K562 (cell line): Measurements from ENCODE around the gene HMGCL. TPM values are rescaled to one million over a fixed set of nuclear protein-coding genes. Genes with fewer than 3 reads are reported as not detected.
A peak's percentile ranks its signal among the peaks of the same experiment; 100 is the strongest.

Experiments used
- ARHGAP35 ChIP-seq: fragments of 450-650 bp; IDR thresholded peaks from 2 replicates; pipeline ENCODE4 v1.6.1; 2018; ENCODE audit not compliant: partially characterized antibody
- ARID2 ChIP-seq: fragments of 450-650 bp; IDR thresholded peaks from 2 replicates; pipeline ENCODE4 v1.6.1; 2017; ENCODE audit warnings: antibody characterized with exemption, mild to moderate bottlenecking
- E2F8 ChIP-seq: fragments of 450-650 bp; IDR thresholded peaks from 2 replicates; pipeline ENCODE4 v1.7.1; 2018; ENCODE audit warnings: mild to moderate bottlenecking, low read depth; ENCODE audit not compliant: partially characterized antibody
- ETS1 ChIP-seq: conservative IDR thresholded peaks from 2 replicates; pipeline ENCODE4 v1.6.1; 2011; ENCODE audit warnings: low read depth, mild to moderate bottlenecking, low read length; ENCODE audit not compliant: control insufficient read depth
- FOSL1 ChIP-seq: fragments of 200-800 bp; sonication (Bioruptor generic); conservative IDR thresholded peaks from 2 replicates; pipeline ENCODE4 v1.6.1; 2016; ENCODE audit warnings: missing genetic modification characterization, missing compliant biosample characterization
- FOXM1 ChIP-seq, 2 experiments: fragments of 450-650 bp in 1 of 2; sonication (generic) in 1 of 2; formaldehyde crosslinking in 1 of 2; IDR thresholded peaks; 2 replicates each; pipeline versions ENCODE4 v1.6.1 to v1.9.0; 2017 to 2022; ENCODE audit warnings: low read depth in 2 of 2, mild to moderate bottlenecking in 2 of 2, missing genetic modification reagents in 1 of 2, moderate library complexity in 1 of 2
- GABPA ChIP-seq: fragments of 200-800 bp; sonication (Bioruptor generic); conservative IDR thresholded peaks from 2 replicates; pipeline ENCODE4 v1.6.1; 2016; ENCODE audit warnings: low read depth, missing genetic modification characterization, missing compliant biosample characterization
- GMEB1 ChIP-seq: fragments of 250-450 bp; sonication (Bioruptor Pico); IDR thresholded peaks from 2 replicates; pipeline ENCODE4 v1.4.0; 2020; ENCODE audit warnings: mild to moderate bottlenecking
- HMGN3 ChIP-seq: IDR thresholded peaks from 2 replicates; pipeline ENCODE4 v1.6.1; 2011; ENCODE audit warnings: borderline replicate concordance, low read depth, mild to moderate bottlenecking, mixed read lengths, low read length; ENCODE audit not compliant: insufficient read length; ENCODE audit errors: extremely low read depth
- JUNB ChIP-seq: fragments of 450-650 bp; formaldehyde crosslinking; conservative IDR thresholded peaks from 2 replicates; pipeline ENCODE4 v1.4.0; 2020; ENCODE audit warnings: mild to moderate bottlenecking
- MTA3 ChIP-seq: fragments of 450-650 bp; formaldehyde crosslinking; IDR thresholded peaks from 2 replicates; pipeline ENCODE4 v1.6.1; 2017; ENCODE audit warnings: mild to moderate bottlenecking, borderline replicate concordance
- POLR2AphosphoS2 ChIP-seq: IDR thresholded peaks from 2 replicates; pipeline ENCODE4 v1.6.1; 2012; ENCODE audit warnings: low read length, improper control_type of control experiment
- POLR2B ChIP-seq: fragments of 450-650 bp; IDR thresholded peaks from 2 replicates; pipeline ENCODE4 v1.6.1; 2018; ENCODE audit warnings: low read depth; ENCODE audit not compliant: partially characterized antibody
- SIN3A ChIP-seq, 2 experiments: fragments of 150-350 bp in 1 of 2; IDR thresholded peaks; 2 replicates each; pipeline ENCODE4 v1.6.1; 2011 to 2016; ENCODE audit warnings: borderline replicate concordance in 2 of 2, low read depth in 2 of 2, low read length in 2 of 2, mild to moderate bottlenecking in 2 of 2, moderate library complexity in 2 of 2; ENCODE audit not compliant: control insufficient read depth in 1 of 2
- SREBF2 ChIP-seq: sonication (generic); formaldehyde crosslinking; IDR thresholded peaks from 2 replicates; pipeline ENCODE4 v1.4.0; 2020; ENCODE audit warnings: mild to moderate bottlenecking, missing genetic modification reagents
- SRF ChIP-seq, 2 experiments: fragments of 250-450, 450-650 bp in 1 of 2; sonication (Bioruptor Pico) in 1 of 2; sonication (generic) in 1 of 2; formaldehyde crosslinking; IDR thresholded peaks; 2 replicates each; pipeline versions ENCODE4 v1.5.0 to v1.5.1; 2020 to 2022; ENCODE audit warnings: mild to moderate bottlenecking in 1 of 2, missing genetic modification reagents in 1 of 2
- TRIM24 ChIP-seq, 2 experiments: fragments of 450-650 bp; IDR thresholded peaks; 2 replicates each; pipeline ENCODE4 v1.6.1; 2016
- ZNF232 ChIP-seq: sonication (generic); formaldehyde crosslinking; IDR thresholded peaks from 2 replicates; pipeline ENCODE4 v1.8.0; 2022; ENCODE audit warnings: mild to moderate bottlenecking, missing genetic modification reagents
- polyA plus RNA-seq, 8 experiments: library from polyadenylated mRNA; depleted of rRNA in 4 of 8; stranded (reverse) in 5 of 8; unstranded in 3 of 8; fragments of >200 nt; fragmentation: Nextera tagmentation in 2 of 8; fragmentation: Illumina TruSeq in 1 of 8; extraction: Ambion mirVana in 2 of 8; extraction: Trizol in 1 of 8; gene quantifications; 2 replicates each; pipeline versions ENCODE4 v1.2.1 to v1.2.3, GENCODE V29; 2011 to 2014; ENCODE audit warnings: inconsistent platforms in 1 of 8, missing spikeins in 1 of 8
- total RNA-seq, 7 experiments: library from RNA; depleted of rRNA in 6 of 7; stranded (reverse); fragments of >200 nt in 6 of 7; fragmentation: Illumina TruSeq in 2 of 7; extraction: Trizol in 2 of 7; gene quantifications; 2 replicates each; pipeline versions ENCODE4 v1.2.1 to v1.2.3, GENCODE V29; 2011 to 2021; ENCODE audit warnings: low replicate concordance in 1 of 7
- TF ChIP-seq, protein P1 (sequence below): fragments of 250-450 bp; sonication (Bioruptor Pico); IDR thresholded peaks from 2 replicates; pipeline ENCODE4 v1.4.0; 2020

Gene HMGCL
- total and polyA plus RNA-seq, 9 of the 15 experiments (the other 6 are each of a cell fraction or from before 2014, with no cell fraction given), result 18.0 to 82.2 (median 24.2) TPM

- TF ChIP-seq FOXM1 (IDR thresholded peaks at IDR 0.05; ENCODE audit: low read depth) (peak; percentile 43; the same call in 1 of the 2 replicates), FOXM1 (CRISPR knock-in tag; IDR thresholded peaks at IDR 0.05; ENCODE audit: low read depth) (no peak), SREBF2 (no peak), ETS1 (peak; percentile 81; the same call in 1 of the 2 replicates), POLR2B (peak; percentile 71), ZNF232 (CRISPR knock-in tag) (peak; percentile 86; the same call in 1 of the 2 replicates), SRF (CRISPR knock-in tag; IDR thresholded peaks at IDR 0.05) (no peak; a peak in 1 of 4 replicates), FOSL1 (tag) (peak; percentile 54), MTA3 (peak; percentile 99), POLR2AphosphoS2 (peak; percentile 89; the same call in 1 of the 2 replicates), HMGN3 (peak; percentile 85), ARHGAP35 (peak; percentile 21), TRIM24 (IDR thresholded peaks at IDR 0.05) (peak in 1 of 2 experiments; percentile 34; a peak in 2 of 4 replicates), E2F8 (peak; percentile 72), JUNB (no peak; the same call in 1 of the 2 replicates), ARID2 (no peak), GMEB1 (CRISPR knock-in tag) (peak; percentile 78), GABPA (peak; percentile 91), SIN3A (IDR thresholded peaks at IDR 0.05; ENCODE audit: borderline replicate concordance in 2 of 2, control insufficient read depth in 1 of 2, low read depth in 2 of 2, low read length in 2 of 2) (peak; percentile 71 to 88)
- TF ChIP-seq, protein P1, sequence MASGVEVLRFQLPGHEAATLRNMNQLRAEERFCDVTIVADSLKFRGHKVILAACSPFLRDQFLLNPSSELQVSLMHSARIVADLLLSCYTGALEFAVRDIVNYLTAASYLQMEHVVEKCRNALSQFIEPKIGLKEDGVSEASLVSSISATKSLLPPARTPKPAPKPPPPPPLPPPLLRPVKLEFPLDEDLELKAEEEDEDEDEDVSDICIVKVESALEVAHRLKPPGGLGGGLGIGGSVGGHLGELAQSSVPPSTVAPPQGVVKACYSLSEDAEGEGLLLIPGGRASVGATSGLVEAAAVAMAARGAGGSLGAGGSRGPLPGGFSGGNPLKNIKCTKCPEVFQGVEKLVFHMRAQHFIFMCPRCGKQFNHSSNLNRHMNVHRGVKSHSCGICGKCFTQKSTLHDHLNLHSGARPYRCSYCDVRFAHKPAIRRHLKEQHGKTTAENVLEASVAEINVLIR, result peak; percentile 82
Observed at GRCh38 chr1:23800400-23801337, 24.6 kb downstream of the HMGCL start, which contains the start of gene GALE (continued).
